ENCODE data around the gene LANCL2.
"Not testable (repeated sequence)": the region's sequence is repeated elsewhere in the genome, so short reads cannot be mapped to it uniquely, and the experiment has no call there.

The LANCL2 gene

GRCh38 chr7:55365205-55365674 lies at the start of gene LANCL2:
Gene LANCL2 (plus strand): TSS chr7:55365337. CDS start chr7:55366026, 689 bp downstream.
- peak in 1 of 2 donors; percentile 8 for DNase-seq (ENCODE audit: low read depth in 2 of 2)

DNA sequence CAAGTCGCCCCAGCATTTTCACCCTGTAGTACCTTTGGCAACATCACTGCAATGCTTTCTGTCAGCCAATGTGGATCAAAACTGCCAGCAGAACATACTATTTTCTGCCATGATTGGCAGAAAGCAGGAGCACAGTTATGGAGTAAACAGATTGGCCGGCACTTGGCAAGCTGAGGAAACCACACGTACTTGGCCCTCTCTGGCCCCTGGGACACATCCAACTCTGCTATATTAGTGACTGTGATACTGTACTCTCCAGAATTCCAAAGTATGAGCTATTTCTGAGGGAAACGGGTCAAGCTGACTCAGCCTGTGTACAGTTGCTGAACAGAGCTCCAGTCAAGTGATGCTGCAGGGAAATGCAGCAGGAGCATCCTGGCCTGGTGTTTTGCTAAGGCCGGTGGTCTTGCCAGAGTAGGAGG lies 39.8 kb upstream of the LANCL2 start:
- DNase-seq (ENCODE audit: low read depth in 2 of 2), result no peak

DNA sequence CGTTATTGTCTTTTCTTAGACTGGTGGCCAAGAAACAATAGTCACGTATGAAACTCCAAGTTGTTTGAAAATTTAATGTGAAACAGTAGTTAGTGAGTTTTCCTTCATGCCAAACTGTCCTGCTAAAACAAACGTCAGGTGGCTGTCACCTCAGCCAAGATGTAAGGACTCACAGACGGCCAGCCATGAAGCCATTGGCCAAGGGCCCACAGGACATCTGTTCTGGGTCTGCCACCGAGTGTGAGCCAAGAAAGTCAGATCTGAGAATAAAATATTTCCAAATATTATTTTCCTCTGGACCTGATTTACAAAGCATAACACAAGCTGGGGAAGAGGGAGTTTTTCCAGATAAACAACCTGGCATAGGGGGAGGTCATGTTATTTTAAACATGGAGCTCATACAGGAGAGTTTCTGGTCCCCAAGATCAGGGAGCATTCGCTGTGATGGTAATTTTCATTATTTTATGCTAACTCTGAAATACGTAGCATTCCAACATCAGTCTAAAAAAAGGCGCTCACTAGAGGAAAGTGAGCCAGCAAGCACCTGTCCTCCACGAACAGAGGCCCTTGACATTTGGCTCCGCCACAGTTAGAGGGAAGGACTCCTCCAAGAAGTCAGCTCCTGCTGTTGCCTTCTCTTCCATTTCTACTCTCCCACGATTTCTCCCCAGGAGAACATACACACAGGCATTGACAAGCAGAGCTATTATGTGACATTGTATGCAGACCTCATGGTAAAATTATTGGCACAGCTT lies 38.9 kb upstream of the LANCL2 start:
- no peak for DNase-seq (ENCODE audit: low read depth in 2 of 2)

GRCh38 chr7:55326945-55327626 lies 38.1 kb upstream of the LANCL2 start:
- no peak for DNase-seq (ENCODE audit: low read depth in 2 of 2)

- no peak for DNase-seq (ENCODE audit: low read depth in 2 of 2)
These were observed 30.0 kb upstream of the LANCL2 start for GRCh38 chr7:55335151-55335550.

DNA sequence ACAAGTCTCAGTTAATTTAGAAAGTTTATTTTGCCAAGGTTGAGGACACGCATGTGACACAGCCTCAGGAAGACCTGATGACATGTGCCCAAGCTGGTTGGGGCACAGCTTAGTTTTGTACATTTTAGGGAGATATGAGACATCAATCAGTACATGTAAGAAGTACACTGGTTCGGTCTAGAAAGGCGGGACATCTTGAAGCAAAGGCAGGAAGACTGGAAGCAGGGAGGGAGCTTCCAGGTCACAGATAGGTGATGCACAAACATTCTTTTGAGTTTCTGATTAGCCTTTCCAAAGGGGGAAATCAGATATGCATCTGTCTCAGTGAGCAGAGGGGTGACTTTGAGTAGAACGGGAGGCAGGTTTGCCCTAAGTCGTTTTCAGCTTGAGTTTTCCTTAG lies 29.4 kb upstream of the LANCL2 start:
- no peak for DNase-seq (ENCODE audit: low read depth in 2 of 2)

DNA sequence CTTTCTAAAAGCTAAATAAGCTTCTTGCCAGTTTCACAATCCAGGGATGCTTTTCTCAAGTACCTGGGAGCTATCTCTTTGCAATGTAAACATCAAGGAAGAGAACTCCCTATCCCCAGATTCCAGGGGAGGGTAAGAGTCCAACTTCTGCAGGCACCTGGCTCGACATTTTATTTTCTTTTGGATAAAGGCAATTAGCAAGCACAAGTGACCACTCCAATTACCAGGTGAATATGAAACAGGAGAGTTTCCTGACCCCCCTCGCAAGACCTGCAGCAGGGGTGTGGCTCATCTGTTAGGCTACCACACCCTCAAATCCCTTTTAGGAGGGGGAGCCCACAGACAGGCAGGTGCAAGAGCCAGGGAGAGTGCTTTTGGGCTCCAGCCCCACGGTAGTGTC lies 28.6 kb upstream of the LANCL2 start:
- DNase-seq (ENCODE audit: low read depth in 2 of 2), result no peak

DNA sequence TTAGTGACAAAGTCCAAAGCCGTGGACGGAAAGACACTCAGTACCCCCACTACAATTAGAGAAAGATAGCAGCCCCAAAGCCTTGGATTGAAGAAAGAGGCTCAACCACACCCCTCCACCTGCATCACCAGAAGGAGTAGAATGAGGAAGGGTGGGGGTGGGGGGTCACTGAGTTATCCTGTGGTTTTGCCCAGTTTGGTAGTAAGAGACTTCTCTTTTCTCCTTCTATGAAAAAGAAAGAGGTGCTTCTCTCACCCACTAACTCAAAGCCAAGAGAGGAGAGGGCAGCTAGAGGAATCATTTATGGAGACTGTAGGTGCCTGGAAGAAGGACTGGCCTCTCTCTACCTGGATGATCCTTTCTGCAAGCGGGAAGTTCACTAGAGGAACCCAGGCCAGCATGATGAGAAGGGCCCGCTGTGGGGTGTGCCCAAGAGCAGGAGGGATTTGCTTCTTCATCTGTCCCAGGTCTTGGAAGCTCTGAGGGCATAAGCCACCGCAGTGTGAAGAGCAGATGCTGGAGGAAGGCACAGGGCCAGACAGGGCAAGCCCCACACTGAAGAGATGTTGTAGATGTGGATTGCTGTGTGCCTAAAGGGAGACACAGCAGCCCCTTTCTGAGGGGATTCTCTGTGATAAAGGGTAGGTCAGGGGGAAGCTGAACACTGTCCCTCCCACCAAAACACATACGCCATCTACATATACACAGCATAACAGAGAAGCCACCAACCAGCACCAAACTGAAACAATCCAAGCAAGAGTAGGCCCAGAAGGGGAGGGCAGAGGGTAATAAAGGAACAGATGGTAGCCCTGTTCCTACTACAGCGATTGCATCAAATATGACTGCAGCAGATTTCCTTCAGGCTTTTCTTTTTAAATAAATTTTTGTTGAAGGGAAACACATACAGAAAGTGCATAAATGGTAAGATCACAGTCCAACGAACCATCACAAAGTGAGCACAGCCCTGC lies 25.8 kb upstream of the LANCL2 start:
- DNase-seq (ENCODE audit: low read depth in 2 of 2), result no peak

DNA sequence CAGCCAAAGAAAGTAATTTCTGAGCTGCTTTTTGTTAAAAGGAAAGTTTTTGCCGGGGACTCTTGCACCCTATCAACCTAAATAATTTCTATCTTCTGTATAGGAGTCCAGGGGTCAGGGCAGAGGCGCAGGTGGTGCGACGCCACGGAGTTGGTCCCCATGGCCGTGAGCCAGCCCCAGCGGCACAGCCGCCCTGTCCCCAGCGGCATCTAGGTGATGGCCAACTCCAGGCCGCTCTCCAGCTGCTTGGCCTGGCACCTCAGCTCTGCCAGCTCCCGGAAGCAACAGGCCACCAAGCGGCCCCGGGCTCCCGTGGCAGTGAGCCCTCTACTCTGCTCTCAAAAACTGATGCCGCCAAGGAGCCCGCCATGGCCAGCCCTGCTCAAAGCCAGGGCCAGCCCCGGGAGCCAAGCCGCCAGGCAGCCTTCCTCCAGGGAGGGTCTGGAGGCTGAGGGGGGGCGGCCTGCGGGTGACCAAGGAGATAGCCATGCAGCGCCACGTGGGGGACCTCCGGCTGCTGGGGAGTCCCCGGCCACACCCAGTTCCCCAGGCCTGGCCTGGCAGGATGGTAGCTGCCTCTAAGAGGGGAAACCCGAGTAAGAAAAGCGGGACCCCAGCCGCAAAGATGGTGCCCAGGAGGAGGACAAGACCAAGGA lies 22.8 kb upstream of the LANCL2 start:
- no peak for DNase-seq (ENCODE audit: low read depth in 2 of 2)

DNA sequence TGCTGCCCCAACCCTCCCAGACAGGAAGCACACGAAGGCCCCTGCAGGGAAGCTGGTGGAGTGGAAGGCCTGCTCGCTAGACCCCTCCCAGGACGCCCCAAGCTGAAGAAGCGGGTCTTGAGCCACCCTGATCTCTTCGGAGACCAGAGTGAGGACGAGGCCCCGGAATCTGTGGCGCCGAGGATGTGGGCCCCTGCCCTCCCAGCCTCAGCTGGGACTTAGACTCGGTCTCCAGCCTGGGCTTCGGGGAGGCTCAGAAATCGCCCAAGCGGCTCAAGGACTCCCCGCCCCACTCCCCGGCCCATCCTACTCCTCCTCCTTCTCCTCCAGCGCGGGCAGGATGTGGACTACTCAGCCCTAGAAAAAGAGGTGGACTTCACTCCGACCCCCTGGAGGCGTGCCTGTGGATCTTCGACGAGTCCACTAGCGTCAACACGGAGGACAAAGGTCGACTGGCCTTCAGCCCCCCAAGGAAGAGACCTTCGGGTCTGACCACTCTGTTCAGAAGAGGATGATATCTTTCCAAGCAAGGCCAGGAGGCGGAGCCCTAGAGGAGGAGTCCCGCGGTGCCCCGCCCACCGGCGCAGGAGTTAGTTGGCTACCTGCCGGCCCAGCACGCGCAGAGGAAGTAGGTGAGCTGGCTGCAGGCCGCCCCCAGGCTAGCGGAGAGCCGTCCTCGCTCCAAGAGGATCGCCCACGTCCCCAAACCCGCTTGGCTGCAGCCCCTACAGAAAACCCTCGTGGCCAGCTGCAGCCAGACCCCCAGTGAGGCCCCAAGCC lies 21.9 kb upstream of the LANCL2 start:
- no peak for DNase-seq (ENCODE audit: low read depth in 2 of 2)

DNA sequence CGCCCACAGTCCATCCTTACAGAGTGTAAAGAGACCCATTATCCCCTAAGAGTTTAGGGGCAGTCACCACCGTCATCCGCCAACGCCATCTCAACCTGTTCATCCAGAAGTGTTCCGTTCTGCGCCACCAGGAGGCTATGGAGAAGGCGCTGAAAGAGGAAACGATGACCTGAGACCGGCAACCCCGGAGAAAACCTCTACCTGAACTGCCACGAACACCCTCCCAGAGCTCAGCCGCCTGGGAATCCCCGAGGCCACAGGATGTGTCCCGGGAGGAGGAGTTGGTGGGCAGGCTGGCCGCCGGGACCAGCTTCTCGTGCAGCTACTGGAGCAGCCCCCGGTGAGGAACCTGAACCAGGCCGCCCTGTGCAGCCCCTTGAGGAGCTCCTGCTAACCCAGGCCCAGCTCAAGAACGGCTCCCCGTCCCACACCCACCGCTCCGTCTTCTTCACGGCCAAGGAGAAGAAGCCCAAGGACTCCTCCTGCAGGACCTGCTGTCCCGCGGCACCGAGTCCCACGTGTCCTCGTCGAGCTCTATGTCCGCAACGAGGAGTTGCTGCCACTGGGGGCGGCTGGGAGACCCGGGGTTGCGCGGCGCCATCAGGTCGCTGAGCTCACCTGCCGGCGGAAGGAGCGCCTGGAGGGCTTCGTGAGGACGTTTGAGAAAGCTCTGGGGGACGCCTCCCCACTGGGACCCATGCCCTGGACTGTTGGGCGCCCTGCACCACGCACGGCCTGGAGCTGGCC lies 21.1 kb upstream of the LANCL2 start:
- no peak for DNase-seq (ENCODE audit: low read depth in 2 of 2)

DNA sequence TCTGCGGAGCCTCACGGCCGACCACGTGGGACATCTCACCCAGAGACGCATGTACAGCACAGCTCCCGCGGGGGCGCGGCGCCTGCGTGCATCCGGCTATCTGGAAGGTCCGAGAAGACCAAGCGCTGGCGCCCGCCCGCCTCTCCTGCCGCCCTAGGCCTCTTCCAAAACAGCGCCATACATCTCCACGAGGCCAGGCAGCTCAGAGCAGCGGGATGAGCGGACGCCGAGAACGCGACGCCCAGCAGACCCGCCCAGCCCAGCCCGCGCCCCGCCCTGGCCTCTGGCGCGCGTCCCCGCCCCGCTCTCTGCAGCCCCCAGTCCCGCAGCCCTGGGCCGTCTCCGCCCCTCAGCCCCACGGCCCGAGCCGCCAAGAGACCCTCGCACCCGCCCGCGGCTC lies 20.3 kb upstream of the LANCL2 start:
- DNase-seq (ENCODE audit: low read depth in 2 of 2), result no peak

DNA sequence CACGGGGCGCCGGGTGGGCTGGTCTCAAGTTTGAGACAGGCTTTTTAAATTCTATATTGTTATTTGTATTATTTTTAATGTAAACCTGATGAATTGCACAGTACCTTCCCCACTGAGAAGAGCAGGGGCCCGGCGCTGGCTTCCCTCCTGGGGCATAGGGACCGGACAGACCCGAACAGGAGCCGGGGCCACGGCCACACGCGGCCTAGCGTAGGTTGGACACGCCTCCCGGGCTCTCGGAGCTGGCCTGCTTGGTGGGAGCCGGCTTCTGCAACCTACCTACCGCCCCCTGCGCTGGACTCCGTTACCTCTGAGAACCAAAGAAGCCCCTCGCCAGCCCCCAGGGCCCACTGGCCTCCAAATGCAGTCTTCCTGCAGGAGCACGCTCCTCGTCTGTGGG lies 19.8 kb upstream of the LANCL2 start:
- DNase-seq (ENCODE audit: low read depth in 2 of 2), result no peak

- DNase-seq (ENCODE audit: low read depth in 2 of 2), result no peak
These were observed 16.6 kb upstream of the LANCL2 start for GRCh38 chr7:55348502-55348901.

GRCh38 chr7:55349121-55349520 lies 16.0 kb upstream of the LANCL2 start:
- DNase-seq (ENCODE audit: low read depth in 2 of 2), result no peak

GRCh38 chr7:55350281-55350680 lies 14.9 kb upstream of the LANCL2 start:
- no peak for DNase-seq (ENCODE audit: low read depth in 2 of 2)

DNA sequence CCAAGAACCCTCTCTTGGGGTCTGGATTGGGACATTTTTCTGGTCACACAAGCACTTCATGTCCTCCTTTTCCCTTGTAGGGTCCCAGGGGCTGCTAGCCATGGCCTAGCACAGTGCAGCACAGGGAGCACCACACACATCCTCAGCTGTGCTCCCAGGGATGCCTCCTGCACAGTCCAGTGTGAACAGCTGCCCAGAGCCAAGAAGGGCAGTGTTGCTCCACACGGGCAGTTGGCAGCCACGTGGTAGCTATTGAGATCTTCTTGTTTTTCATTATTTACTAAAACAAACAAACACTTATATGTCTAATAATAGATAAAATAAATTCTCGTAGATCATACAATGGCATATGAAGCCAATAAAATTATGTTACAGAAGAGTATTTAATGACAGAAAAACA lies 13.9 kb upstream of the LANCL2 start:
- no peak for DNase-seq (ENCODE audit: low read depth in 2 of 2)

DNA sequence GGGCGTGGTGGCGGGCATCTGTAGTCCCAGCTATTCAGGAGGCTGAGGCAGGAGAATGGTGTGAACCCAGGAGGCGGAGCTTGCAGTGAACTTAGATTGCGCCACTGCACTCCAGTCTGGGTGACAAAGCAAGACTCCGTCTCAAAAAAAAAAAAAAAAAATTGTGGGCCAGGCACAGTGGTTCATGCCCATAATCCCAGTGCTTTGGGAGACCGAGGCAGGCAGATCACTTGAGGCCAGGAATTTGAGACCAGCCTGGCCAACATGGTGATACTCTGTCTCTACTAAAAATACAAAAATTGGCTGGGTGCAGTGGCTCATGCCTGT lies 12.2 kb upstream of the LANCL2 start:
- DNase-seq (ENCODE audit: low read depth in 2 of 2), result not testable (repeated sequence)

DNA sequence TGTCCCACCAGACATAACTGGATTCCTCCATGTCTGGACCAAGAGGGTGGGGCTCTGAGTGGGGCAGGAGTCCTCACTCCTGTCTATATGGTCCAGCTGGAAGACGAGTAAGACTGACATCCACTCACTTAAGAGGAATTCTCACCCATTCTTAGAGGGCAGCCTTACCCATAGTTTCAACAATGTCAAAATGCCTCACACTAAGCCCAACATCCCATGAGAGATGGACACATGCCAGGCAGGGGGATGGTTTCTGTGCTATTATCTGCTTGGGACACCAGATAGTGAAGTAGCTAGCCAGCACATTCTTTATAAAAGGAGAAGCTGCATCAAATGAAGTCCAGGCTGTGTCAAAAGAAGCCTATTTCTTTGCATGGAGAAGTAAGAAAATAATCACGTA lies 4.7 kb upstream of the LANCL2 start:
- DNase-seq (ENCODE audit: low read depth in 2 of 2), result no peak

GRCh38 chr7:55361560-55361959 lies 3.6 kb upstream of the LANCL2 start:
- no peak for DNase-seq (ENCODE audit: low read depth in 2 of 2)

All from stimulated activated CD8-positive, alpha-beta memory T cell treated with anti-CD3 and anti-CD28 coated beads, Interleukin-2, amount 100 ng/mL, for 1 hour (primary cell).